ENCODE measurements around the gene SORCS2. TPM values are rescaled to one million over a fixed set of nuclear protein-coding genes. Genes with fewer than 3 reads are reported as not detected.

The SORCS2 gene
- total and polyA plus RNA-seq, 12 donors, result 0.25 to 5.4 (median 2.2) TPM

GRCh38 chr4:7710576-7711306 lies 518.4 kb downstream of the SORCS2 start:
- H3K36me3 ChIP-seq, result no peaks in the 10 kb centered on the region
- no peak for DNase-seq
- TF ChIP-seq CTCF (IDR thresholded peaks at IDR 0.05), result no peak
- H3K9me3 ChIP-seq, result peaks cover 0 to 8% (median 0%) of the 10 kb centered on the region in 11 donors
- WGBS, 2 donors, result 90 to 95% methylated on average over 21 of the region's 21 CpGs
- H3K27me3 ChIP-seq, result no peaks in the 10 kb centered on the region
- intact Hi-C loops (cut with DNase I), result loop anchor here in 4 of 10 donors (10.0 kb wide), 3 partner anchors 246 to 406 kb away; no protein-coding TSS in a partner anchor
- no peak overlapping the region for H3K27ac ChIP-seq
- peaks cover 0 to under 1% (median 0%) of the 10 kb centered on the region in 9 donors for H3K4me1 ChIP-seq
- H3K4me3 ChIP-seq, result no peak overlapping the region
- ATAC-seq, result no peak

GRCh38 chr4:7711307-7711963 lies 519.1 kb downstream of the SORCS2 start:
- TF ChIP-seq CTCF (IDR thresholded peaks at IDR 0.05), result no peak
- ATAC-seq (no peak), DNase-seq (no peak)
- intact Hi-C loops (cut with DNase I), result loop anchor here in 4 of 10 donors (10.0 kb wide), 3 partner anchors 247 to 407 kb away; no protein-coding TSS in a partner anchor
- WGBS, 2 donors, result 92 to 94% methylated on average over 10 of the region's 10 CpGs
- H3K36me3 ChIP-seq, result no peaks in the 10 kb centered on the region
- H3K27me3 ChIP-seq, result no peaks in the 10 kb centered on the region
- H3K27ac ChIP-seq, result no peak overlapping the region
- no peaks in the 10 kb centered on the region for H3K4me1 ChIP-seq
- no peak overlapping the region for H3K4me3 ChIP-seq
- peaks cover 0 to 8% (median 0%) of the 10 kb centered on the region in 11 donors for H3K9me3 ChIP-seq

GRCh38 chr4:7712021-7712671 lies 519.8 kb downstream of the SORCS2 start:
- no peak overlapping the region for H3K27ac ChIP-seq

More at GRCh38 chr4:7712021-7712671, 519.8 kb downstream of the SORCS2 start:
- Histone ChIP-seq H3K4me1 (no peaks in the 10 kb centered on the region), H3K36me3 (no peaks in the 10 kb centered on the region), H3K4me3 (no peak overlapping the region), H3K9me3 (peaks cover 0 to 8% (median 0%) of the 10 kb centered on the region in 11 donors), H3K27me3 (no peaks in the 10 kb centered on the region)
- ATAC-seq (no peak), DNase-seq (no peak)
- no peak for TF ChIP-seq CTCF (IDR thresholded peaks at IDR 0.05)
- intact Hi-C loops (cut with DNase I), result loop anchor here in 4 of 10 donors (10.0 kb wide), 3 partner anchors 247 to 407 kb away; no protein-coding TSS in a partner anchor
- WGBS, 2 donors, result 91 to 92% methylated on average over 19 of the region's 19 CpGs
